ENCODE data around the gene CHST8. TPM values are rescaled to one million over a fixed set of nuclear protein-coding genes. Genes with fewer than 3 reads are reported as not detected.

Gene CHST8
- total and polyA plus RNA-seq, 2 of the 13 experiments (the other 11 are each of a cell fraction or from before 2014, with no cell fraction given): not detected

DNA sequence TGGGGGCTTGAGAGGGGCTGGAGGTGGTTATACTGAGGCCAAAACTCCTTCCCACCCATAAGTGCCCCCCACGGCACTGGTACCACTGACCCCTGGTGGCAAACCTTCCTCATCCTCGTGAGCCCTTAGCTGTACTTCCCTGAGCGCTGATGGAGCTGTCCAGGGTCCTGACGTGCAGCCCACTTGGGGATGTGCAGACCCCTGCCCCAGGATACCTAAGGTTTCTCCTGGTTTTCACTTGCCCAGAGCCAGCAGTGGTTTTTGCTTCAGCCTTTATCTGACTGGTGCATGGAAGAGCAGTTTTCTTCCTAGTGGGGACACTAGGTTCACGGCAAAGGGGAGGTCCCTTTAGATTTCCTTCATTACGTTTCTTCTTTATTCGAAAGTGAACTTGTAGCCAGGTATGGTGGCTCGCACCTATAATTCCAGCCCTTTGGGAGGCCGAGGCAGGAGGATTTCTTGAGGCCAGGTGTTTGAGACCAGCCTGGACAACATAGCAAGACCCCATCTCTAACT is 146.2 kb downstream of the CHST8 start (continued):
- no peak for TF ChIP-seq CBX2 (IDR thresholded peaks at IDR 0.05; ENCODE audit: low read depth, low read length)
- no peak for TF ChIP-seq CBX2 (CRISPR knock-in tag; IDR thresholded peaks at IDR 0.05; ENCODE audit: low read depth)
- no peak for TF ChIP-seq ZNF883 (CRISPR knock-in tag; IDR thresholded peaks at IDR 0.05; ENCODE audit: not compliant biosample characterization)
- TF ChIP-seq ZNF296 (CRISPR knock-in tag; conservative IDR thresholded peaks at IDR 0.05): 0 out of 2 replicates have a peak, but pooled peaks have one; percentile 48
- TF ChIP-seq, protein P1, sequence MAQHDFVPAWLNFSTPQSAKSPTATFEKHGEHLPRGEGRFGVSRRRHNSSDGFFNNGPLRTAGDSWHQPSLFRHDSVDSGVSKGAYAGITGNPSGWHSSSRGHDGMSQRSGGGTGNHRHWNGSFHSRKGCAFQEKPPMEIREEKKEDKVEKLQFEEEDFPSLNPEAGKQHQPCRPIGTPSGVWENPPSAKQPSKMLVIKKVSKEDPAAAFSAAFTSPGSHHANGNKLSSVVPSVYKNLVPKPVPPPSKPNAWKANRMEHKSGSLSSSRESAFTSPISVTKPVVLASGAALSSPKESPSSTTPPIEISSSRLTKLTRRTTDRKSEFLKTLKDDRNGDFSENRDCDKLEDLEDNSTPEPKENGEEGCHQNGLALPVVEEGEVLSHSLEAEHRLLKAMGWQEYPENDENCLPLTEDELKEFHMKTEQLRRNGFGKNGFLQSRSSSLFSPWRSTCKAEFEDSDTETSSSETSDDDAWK (CRISPR knock-in tag; IDR thresholded peaks at IDR 0.05): no peak
- TF ChIP-seq ZNF12 (CRISPR knock-in tag; IDR thresholded peaks at IDR 0.05): 0 out of 2 replicates have a peak, but pooled peaks have one; percentile 26
- TF ChIP-seq ZFP36L2 (CRISPR knock-in tag; IDR thresholded peaks at IDR 0.05): 0 out of 2 replicates have a peak, but pooled peaks have one; percentile 52
- TF ChIP-seq, protein P2, sequence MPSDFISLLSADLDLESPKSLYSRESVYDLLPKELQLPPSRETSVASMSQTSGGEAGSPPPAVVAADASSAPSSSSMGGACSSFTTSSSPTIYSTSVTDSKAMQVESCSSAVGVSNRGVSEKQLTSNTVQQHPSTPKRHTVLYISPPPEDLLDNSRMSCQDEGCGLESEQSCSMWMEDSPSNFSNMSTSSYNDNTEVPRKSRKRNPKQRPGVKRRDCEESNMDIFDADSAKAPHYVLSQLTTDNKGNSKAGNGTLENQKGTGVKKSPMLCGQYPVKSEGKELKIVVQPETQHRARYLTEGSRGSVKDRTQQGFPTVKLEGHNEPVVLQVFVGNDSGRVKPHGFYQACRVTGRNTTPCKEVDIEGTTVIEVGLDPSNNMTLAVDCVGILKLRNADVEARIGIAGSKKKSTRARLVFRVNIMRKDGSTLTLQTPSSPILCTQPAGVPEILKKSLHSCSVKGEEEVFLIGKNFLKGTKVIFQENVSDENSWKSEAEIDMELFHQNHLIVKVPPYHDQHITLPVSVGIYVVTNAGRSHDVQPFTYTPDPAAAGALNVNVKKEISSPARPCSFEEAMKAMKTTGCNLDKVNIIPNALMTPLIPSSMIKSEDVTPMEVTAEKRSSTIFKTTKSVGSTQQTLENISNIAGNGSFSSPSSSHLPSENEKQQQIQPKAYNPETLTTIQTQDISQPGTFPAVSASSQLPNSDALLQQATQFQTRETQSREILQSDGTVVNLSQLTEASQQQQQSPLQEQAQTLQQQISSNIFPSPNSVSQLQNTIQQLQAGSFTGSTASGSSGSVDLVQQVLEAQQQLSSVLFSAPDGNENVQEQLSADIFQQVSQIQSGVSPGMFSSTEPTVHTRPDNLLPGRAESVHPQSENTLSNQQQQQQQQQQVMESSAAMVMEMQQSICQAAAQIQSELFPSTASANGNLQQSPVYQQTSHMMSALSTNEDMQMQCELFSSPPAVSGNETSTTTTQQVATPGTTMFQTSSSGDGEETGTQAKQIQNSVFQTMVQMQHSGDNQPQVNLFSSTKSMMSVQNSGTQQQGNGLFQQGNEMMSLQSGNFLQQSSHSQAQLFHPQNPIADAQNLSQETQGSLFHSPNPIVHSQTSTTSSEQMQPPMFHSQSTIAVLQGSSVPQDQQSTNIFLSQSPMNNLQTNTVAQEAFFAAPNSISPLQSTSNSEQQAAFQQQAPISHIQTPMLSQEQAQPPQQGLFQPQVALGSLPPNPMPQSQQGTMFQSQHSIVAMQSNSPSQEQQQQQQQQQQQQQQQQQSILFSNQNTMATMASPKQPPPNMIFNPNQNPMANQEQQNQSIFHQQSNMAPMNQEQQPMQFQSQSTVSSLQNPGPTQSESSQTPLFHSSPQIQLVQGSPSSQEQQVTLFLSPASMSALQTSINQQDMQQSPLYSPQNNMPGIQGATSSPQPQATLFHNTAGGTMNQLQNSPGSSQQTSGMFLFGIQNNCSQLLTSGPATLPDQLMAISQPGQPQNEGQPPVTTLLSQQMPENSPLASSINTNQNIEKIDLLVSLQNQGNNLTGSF (CRISPR knock-in tag; IDR thresholded peaks at IDR 0.05): peak; percentile 67; the same call in 1 of the 2 replicates
- 0 out of 2 replicates have a peak, but pooled peaks have one; percentile 13 for TF ChIP-seq NFYC (CRISPR knock-in tag; IDR thresholded peaks at IDR 0.05)
- TF ChIP-seq RARA (CRISPR knock-in tag; IDR thresholded peaks at IDR 0.05): peak; percentile 49
- TF ChIP-seq FOXM1 (CRISPR knock-in tag; IDR thresholded peaks at IDR 0.05): no peak
- TF ChIP-seq RXRB (CRISPR knock-in tag; IDR thresholded peaks at IDR 0.05; ENCODE audit: borderline replicate concordance): peak; percentile 45; the same call in 1 of the 2 replicates
- TF ChIP-seq, protein P3, sequence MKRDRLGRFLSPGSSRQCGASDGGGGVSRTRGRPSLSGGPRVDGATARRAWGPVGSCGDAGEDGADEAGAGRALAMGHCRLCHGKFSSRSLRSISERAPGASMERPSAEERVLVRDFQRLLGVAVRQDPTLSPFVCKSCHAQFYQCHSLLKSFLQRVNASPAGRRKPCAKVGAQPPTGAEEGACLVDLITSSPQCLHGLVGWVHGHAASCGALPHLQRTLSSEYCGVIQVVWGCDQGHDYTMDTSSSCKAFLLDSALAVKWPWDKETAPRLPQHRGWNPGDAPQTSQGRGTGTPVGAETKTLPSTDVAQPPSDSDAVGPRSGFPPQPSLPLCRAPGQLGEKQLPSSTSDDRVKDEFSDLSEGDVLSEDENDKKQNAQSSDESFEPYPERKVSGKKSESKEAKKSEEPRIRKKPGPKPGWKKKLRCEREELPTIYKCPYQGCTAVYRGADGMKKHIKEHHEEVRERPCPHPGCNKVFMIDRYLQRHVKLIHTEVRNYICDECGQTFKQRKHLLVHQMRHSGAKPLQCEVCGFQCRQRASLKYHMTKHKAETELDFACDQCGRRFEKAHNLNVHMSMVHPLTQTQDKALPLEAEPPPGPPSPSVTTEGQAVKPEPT (CRISPR knock-in tag; IDR thresholded peaks at IDR 0.05; ENCODE audit: low read depth): 0 out of 2 replicates have a peak, but pooled peaks have one; percentile 41
- TF ChIP-seq, protein P4, sequence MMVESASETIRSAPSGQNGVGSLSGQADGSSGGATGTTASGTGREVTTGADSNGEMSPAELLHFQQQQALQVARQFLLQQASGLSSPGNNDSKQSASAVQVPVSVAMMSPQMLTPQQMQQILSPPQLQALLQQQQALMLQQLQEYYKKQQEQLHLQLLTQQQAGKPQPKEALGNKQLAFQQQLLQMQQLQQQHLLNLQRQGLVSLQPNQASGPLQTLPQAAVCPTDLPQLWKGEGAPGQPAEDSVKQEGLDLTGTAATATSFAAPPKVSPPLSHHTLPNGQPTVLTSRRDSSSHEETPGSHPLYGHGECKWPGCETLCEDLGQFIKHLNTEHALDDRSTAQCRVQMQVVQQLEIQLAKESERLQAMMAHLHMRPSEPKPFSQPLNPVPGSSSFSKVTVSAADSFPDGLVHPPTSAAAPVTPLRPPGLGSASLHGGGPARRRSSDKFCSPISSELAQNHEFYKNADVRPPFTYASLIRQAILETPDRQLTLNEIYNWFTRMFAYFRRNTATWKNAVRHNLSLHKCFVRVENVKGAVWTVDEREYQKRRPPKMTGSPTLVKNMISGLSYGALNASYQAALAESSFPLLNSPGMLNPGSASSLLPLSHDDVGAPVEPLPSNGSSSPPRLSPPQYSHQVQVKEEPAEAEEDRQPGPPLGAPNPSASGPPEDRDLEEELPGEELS (CRISPR knock-in tag; IDR thresholded peaks at IDR 0.05): no peak
- TF ChIP-seq, protein P5, sequence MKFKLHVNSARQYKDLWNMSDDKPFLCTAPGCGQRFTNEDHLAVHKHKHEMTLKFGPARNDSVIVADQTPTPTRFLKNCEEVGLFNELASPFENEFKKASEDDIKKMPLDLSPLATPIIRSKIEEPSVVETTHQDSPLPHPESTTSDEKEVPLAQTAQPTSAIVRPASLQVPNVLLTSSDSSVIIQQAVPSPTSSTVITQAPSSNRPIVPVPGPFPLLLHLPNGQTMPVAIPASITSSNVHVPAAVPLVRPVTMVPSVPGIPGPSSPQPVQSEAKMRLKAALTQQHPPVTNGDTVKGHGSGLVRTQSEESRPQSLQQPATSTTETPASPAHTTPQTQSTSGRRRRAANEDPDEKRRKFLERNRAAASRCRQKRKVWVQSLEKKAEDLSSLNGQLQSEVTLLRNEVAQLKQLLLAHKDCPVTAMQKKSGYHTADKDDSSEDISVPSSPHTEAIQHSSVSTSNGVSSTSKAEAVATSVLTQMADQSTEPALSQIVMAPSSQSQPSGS (CRISPR knock-in tag; IDR thresholded peaks at IDR 0.05): 0 out of 2 replicates have a peak, but pooled peaks have one; percentile 28
- 0 out of 2 replicates have a peak, but pooled peaks have one; percentile 46 for TF ChIP-seq ZNF766 (CRISPR knock-in tag; IDR thresholded peaks at IDR 0.05; ENCODE audit: borderline replicate concordance)
- TF ChIP-seq ZNF138 (CRISPR knock-in tag; IDR thresholded peaks at IDR 0.05; ENCODE audit: low read depth): 0 out of 2 replicates have a peak, but pooled peaks have one; percentile 63

Measured in HepG2 (cell line).